ENCODE data around the gene DENND5A.
"Not testable (repeated sequence)": the region's sequence is repeated elsewhere in the genome, so short reads cannot be mapped to it uniquely, and the experiment has no call there.

Gene DENND5A

GRCh38 chr11:9172389-9172788 lies 92.8 kb downstream of the DENND5A start:
- no peak for DNase-seq

GRCh38 chr11:9170450-9170849 lies 94.7 kb downstream of the DENND5A start:
- no peak for DNase-seq

GRCh38 chr11:9169595-9170295 lies 95.4 kb downstream of the DENND5A start:
- no peak for DNase-seq

- not testable (repeated sequence) for DNase-seq
Measured at GRCh38 chr11:9161991-9162390, 103.2 kb downstream of the DENND5A start.

GRCh38 chr11:9160166-9160565 lies 105.0 kb downstream of the DENND5A start:
- DNase-seq: no peak

- DNase-seq: no peak
Measured at GRCh38 chr11:9158898-9159391, 106.2 kb downstream of the DENND5A start.

GRCh38 chr11:9155930-9156329 lies 109.2 kb downstream of the DENND5A start:
- no peak for DNase-seq

- no peak for DNase-seq
Measured at GRCh38 chr11:9153651-9154050, 111.5 kb downstream of the DENND5A start.

- DNase-seq: no peak
Measured at GRCh38 chr11:9151631-9152030, 113.5 kb downstream of the DENND5A start.

- no peak for DNase-seq
Measured at GRCh38 chr11:9150926-9151325, 114.2 kb downstream of the DENND5A start.

GRCh38 chr11:9150501-9150900 lies 114.6 kb downstream of the DENND5A start:
- DNase-seq: no peak

GRCh38 chr11:9148727-9149126 lies 116.4 kb downstream of the DENND5A start:
- no peak for DNase-seq

- DNase-seq: no peak
Measured at GRCh38 chr11:9148035-9148434, 117.1 kb downstream of the DENND5A start.

GRCh38 chr11:9146477-9146876 lies 118.7 kb downstream of the DENND5A start:
- DNase-seq: no peak

GRCh38 chr11:9145283-9145682 lies 119.9 kb downstream of the DENND5A start:
- DNase-seq: no peak

- no peak for DNase-seq
Measured at GRCh38 chr11:9144828-9145227, 120.3 kb downstream of the DENND5A start.

GRCh38 chr11:9143721-9144120 lies 121.4 kb downstream of the DENND5A start:
- no peak for DNase-seq

- no peak for DNase-seq
Measured at GRCh38 chr11:9142732-9143131, 122.4 kb downstream of the DENND5A start.

GRCh38 chr11:9141186-9141585 lies 124.0 kb downstream of the DENND5A start:
- DNase-seq: no peak

GRCh38 chr11:9139628-9140357 lies 125.4 kb downstream of the DENND5A start:
- DNase-seq: no peak

- peak; percentile 6 for DNase-seq
Measured at GRCh38 chr11:9138612-9139579, 126.3 kb downstream of the DENND5A start.

GRCh38 chr11:9138133-9138453 lies 127.1 kb downstream of the DENND5A start:
- no peak for DNase-seq
